HL-60/S4 (cell line): Measurements from ENCODE around the gene GRID1.

Source experiments
- in situ Hi-C: fragments of 300-500 bp; cut with MboI; formaldehyde crosslinking; loops from 2 replicates; pipeline ENCODE4 v1.14.3; 2022; ENCODE audit warnings: low sequenced_read_pairs

GRID1 gene

GRCh38 chr10:86073199-86073977 lies 293.2 kb downstream of the GRID1 start:
- in situ Hi-C loops: loop anchor here (25.0 kb wide), 1 partner anchor 111 kb away; no protein-coding TSS in a partner anchor

DNA sequence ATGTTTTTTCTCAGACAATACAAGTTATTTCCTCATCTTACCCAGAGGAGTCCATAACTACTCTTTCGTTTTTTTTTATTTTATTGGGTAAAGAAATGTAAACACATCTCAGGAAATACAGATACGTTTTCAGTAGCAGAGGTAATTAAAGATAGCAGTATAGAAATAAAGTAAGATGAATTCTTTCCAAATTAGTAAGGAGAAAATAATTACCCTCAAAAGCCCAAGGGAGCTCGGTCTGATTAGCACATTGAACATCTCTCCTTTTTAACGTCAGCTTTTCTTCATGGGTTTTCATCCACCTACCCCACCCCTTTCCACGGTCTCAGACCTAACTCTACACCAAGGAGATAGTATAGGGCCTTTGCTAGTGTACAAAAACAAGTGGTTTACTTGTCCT lies 294.2 kb downstream of the GRID1 start:
- in situ Hi-C loops: loop anchor here (25.0 kb wide), 1 partner anchor 110 kb away; no protein-coding TSS in a partner anchor

DNA sequence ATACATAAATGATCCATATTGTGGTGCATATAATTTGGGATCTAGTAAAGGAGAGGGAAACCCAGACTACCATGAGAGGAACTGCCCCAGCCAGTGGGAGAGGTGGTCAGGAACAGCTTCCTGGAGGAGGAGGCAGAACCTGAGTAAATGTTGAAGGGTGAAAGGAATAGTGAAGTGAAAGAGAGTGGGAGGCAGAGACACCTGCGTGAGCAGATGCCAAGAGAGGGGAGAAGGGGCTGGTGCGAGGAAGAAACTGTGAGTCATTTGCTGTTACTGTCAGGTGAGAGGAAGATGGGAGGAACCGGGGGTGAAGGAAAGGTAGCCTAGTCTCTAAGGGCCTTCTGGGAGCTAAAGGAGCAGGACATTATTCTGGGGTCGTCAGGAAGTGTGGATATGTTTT lies 294.8 kb downstream of the GRID1 start:
- in situ Hi-C loops: loop anchor here (25.0 kb wide), 1 partner anchor 109 kb away; no protein-coding TSS in a partner anchor

DNA sequence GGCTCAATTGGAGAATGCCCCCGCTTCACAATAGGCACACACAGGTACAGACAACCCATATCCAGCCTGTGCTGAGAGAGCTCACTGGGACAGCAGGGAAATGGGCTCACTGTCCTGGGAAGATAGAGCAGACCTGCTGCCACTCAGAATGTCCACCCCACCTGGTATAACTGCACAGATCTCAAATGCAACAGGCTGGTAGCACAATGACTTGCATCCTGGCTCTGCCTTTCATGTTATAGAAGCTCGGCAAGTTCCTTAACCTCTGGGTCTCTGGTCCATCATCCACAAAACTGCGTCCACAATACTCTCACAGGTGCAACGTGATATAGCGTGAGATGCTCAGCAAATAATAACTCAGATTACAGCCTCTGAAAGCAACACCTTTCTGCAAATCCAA lies 295.4 kb downstream of the GRID1 start:
- in situ Hi-C loops: loop anchor here (25.0 kb wide), 1 partner anchor 109 kb away; no protein-coding TSS in a partner anchor

DNA sequence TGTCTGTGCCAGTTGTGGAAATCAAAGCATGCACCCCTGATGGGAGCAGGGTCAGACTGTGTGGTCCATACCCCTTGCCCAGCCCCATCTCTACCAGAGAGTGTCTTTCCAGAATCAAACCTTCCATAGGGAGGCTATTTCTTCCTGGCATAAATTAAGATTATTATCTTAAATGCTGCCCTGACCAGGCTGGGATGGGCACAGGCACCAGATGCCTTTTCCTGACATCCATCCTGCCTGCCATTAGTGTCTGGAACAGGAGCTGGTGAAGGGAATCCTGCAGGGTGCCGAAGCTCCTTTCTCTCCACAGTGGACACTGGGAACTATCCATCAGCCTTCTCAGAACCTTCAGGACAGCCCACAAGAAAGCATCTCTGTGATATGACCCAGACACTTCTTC lies 296.3 kb downstream of the GRID1 start:
- in situ Hi-C loops: loop anchor here (25.0 kb wide), 1 partner anchor 108 kb away; no protein-coding TSS in a partner anchor

DNA sequence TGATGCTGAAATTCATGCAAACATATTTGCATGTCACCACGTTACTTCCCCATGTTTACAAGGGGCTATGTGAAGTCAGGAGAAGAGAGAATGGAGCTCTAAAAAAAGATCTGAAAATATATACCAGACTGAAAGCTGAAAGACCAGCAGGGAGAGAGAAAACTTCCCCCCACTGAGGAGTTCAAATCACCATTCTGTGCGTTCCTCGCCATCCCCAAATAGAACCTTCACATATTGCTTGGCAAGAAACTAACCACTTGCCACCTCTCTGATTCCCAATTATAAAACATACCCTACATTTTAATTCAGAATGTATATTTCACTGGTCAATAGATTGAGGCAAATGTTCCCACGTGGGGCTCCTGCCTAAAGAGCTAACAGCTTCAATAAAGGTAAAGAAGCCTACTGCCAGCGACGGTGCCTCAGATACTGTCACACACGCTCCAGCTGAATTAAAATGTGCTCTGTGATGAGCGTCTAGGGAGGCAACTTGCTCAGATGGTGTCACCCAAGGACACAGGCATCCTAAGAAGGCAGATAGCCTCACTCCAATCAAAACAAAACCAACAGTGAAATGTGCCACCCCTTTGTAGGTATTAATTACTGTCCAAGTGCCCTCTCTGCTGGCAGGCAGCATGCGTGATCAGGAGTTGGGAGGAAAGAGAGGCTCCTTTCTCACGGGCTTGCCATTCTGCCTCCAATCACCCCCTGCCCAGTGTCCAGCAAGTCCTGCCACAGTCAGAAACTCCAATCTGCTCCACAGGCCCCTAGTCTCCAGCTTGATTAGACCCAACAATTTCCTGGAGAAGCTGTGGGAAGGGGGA lies 298.2 kb downstream of the GRID1 start:
- in situ Hi-C loops: loop anchor here (25.0 kb wide), 1 partner anchor 106 kb away; no protein-coding TSS in a partner anchor

- in situ Hi-C loops: loop anchor here (25.0 kb wide), 1 partner anchor 105 kb away; no protein-coding TSS in a partner anchor
Measured at GRCh38 chr10:86067436-86068050, 299.1 kb downstream of the GRID1 start.

DNA sequence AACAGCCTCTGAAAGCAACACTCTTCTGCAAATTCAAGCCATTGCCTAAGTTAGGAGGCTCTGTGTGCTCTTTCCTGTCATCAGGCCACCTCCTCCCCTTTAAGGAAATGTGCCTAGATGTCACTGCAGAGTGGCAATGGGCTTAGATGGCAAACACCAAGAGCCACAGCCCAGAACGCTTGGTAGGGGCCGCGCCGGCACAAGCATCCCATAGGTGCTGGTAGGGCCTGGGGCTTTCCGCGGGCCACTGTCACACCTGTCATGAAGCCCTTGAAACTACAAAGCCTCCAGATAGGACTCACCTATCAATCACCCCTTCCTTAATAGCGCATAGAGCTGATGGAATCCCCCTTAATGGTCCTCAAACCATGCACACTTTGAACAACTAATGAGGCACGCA lies 299.9 kb downstream of the GRID1 start:
- in situ Hi-C loops: loop anchor here (25.0 kb wide), 1 partner anchor 104 kb away; no protein-coding TSS in a partner anchor

- in situ Hi-C loops: loop anchor here (25.0 kb wide), 1 partner anchor 103 kb away; no protein-coding TSS in a partner anchor
Measured at GRCh38 chr10:86065711-86066251, 300.8 kb downstream of the GRID1 start.

DNA sequence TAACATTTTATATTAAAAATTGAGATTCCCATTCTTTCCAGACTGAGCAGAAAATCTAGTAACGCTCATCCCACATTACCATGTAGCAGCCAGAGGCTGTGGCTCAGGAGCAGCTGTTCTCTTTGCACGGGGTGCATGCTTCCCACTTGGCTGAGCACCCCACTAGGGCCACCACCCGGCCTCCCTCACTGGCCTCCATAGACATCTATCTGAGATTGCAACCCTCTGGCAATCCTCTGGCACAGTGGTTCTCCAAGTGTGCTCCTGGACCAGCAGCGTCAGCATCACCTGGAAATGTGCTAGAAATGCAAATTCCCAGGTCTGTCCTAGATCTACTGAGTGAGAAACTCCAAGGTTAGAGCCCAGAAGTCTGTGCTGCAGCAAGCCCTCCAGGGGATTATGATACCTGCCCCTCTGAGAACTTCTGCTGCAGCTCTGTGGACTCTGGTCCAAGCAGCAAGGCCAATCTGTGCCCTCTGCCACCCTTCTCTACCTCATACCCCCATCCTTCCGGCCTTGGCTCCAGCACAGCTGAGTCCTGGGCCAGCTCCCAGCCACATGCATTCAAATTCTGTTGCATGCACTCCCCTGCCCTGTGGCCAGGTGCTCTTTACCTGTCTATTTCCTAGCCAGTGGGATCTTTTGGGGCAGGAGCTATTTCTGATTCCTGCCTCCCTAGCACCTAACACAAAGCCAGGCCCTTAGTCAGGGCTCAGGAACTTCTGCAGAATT lies 301.5 kb downstream of the GRID1 start:
- in situ Hi-C loops: loop anchor here (25.0 kb wide), 1 partner anchor 103 kb away; no protein-coding TSS in a partner anchor

DNA sequence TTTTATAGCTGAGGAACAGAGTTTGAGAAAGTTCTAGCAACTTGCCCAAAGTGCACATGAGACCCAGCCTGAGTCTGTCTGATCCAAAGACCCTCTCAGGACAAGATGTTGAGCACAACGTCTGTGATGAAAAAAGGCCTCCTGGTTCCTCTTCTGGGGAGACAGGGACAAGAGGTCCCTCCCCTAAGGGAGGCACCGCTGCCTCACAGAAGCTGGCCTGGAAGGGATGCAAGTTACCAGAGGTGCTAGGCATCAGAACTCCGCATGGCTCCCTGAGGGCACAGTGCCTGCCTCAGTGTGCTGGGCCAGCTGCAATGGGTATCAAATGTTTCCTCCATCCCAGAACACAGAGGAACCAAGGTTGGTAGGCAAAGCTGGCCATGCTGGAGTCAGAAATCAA lies 302.4 kb downstream of the GRID1 start:
- in situ Hi-C loops: loop anchor here (25.0 kb wide), 1 partner anchor 102 kb away; no protein-coding TSS in a partner anchor

GRCh38 chr10:86063341-86063740 lies 303.3 kb downstream of the GRID1 start:
- in situ Hi-C loops: loop anchor here (25.0 kb wide), 1 partner anchor 101 kb away; no protein-coding TSS in a partner anchor

DNA sequence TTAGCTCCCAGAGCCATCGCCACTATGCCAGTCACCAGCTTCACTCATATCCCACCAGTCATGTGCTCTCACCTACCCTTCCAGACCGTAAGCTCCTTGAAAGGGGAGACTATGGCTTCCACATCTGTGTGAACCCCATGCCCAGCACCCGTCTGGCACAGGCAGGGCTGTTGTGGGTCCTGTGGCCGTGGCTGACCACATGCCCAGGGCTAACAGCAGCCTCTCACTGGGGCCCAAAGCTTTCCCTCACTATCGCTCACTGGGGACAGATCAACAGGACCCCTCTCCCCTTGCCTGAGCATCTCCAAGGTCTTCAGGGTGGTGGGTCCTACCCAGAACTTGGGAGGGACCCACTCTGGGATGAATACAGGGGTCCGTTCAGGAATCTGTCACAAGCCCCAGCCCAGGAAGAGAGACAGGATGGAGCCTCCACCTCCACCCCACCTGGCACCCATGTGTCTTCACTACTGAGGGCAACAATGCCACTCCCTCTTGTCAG lies 303.9 kb downstream of the GRID1 start:
- in situ Hi-C loops: loop anchor here (25.0 kb wide), 1 partner anchor 100 kb away; no protein-coding TSS in a partner anchor

- in situ Hi-C loops: loop anchor here (25.0 kb wide), 1 partner anchor 100 kb away; no protein-coding TSS in a partner anchor
Measured at GRCh38 chr10:86062198-86062550, 304.4 kb downstream of the GRID1 start.

GRCh38 chr10:86061278-86062197 lies 305.1 kb downstream of the GRID1 start:
- in situ Hi-C loops: loop anchor here (25.0 kb wide), 1 partner anchor 99 kb away; no protein-coding TSS in a partner anchor

- in situ Hi-C loops: loop anchor here (25.0 kb wide), 1 partner anchor 98 kb away; no protein-coding TSS in a partner anchor
Measured at GRCh38 chr10:86060386-86061277, 306.0 kb downstream of the GRID1 start.

DNA sequence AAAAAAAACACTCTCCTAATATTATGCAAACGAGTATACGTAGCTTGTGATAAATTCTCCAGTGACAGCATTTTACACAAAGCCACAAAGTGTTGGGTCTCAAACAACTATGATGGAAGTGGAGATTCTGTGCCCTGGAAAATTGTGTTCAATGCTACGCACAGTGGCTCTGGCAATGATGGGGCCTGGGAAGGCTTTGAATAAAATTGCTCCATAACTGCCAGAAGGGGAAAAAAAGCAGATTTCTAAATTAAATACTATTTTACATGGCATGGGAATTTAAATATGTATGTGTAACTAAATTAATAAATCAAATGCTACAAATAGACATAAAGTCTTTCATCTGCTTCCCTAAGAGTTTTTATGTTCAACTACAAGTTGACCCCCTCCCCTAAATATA lies 306.7 kb downstream of the GRID1 start:
- in situ Hi-C loops: loop anchor here (25.0 kb wide), 1 partner anchor 98 kb away; no protein-coding TSS in a partner anchor
